H1 (cell line): ENCODE measurements around the gene GNG7. TPM values are rescaled to one million over a fixed set of nuclear protein-coding genes. Genes with fewer than 3 reads are reported as not detected.

ENCODE experiments used
- CTCF ChIA-PET: fragments of 300-600 bp; sonication (Branson Sonifier 250); formaldehyde crosslinking; loops from one replicate; lab custom pipeline; 2021; ENCODE audit not compliant: partially characterized antibody; lab: Charles Lee
- POLR2A ChIA-PET: fragments of 300-600 bp; sonication (Branson Sonifier 250); formaldehyde crosslinking; loops from one replicate; lab custom pipeline; 2021; ENCODE audit warnings: inconsistent platforms; ENCODE audit not compliant: partially characterized antibody; lab: Charles Lee
- DNase-seq, 2 experiments: peaks; one replicate each; pipeline versions ENCODE4 v3.0.0 to v3.0.0-alpha.2; 2010 to 2022; ENCODE audit warnings: low spot score in 2 of 2, low read depth in 1 of 2, mixed read lengths in 1 of 2
- FAIRE-seq: peaks from 2 replicates; lab custom pipeline; 2011; peaks lifted over from hg19 to GRCh38; lab: Jason Lieb, UNC
- H2AFZ ChIP-seq: 2 replicates; pipeline ENCODE4 v1.8.1; 2012; ENCODE audit warnings: low read length, inconsistent platforms
- H2AK5ac ChIP-seq: 2 replicates; pipeline ENCODE4 v1.6.1; 2013; ENCODE audit warnings: low read depth, low read length
- H2BK120ac ChIP-seq: replicated peaks from 2 replicates; pipeline ENCODE3; 2013; ENCODE audit warnings: low read depth, low read length, inconsistent platforms
- H2BK12ac ChIP-seq: 2 replicates; pipeline ENCODE4 v1.6.1; 2013; ENCODE audit warnings: low read depth, low read length
- H2BK15ac ChIP-seq: 2 replicates; pipeline ENCODE4 v1.6.1; 2013; ENCODE audit warnings: low read length
- H2BK20ac ChIP-seq: 2 replicates; pipeline ENCODE4 v1.6.1; 2013; ENCODE audit warnings: low read length
- H2BK5ac ChIP-seq: 2 replicates; pipeline ENCODE4 v1.6.1; 2013; ENCODE audit warnings: low read depth, low read length
- H3K14ac ChIP-seq: 2 replicates; pipeline ENCODE4 v1.6.1; 2013; ENCODE audit warnings: inconsistent platforms; ENCODE audit not compliant: insufficient read length
- H3K18ac ChIP-seq: 2 replicates; pipeline ENCODE4 v1.6.1; 2013; ENCODE audit warnings: low read length; ENCODE audit errors: extremely low read depth
- H3K23ac ChIP-seq: 2 replicates; pipeline ENCODE4 v1.6.1; 2013; ENCODE audit warnings: inconsistent platforms; ENCODE audit not compliant: insufficient read length
- H3K23me2 ChIP-seq: 2 replicates; pipeline ENCODE4 v1.6.1; 2013; ENCODE audit warnings: low read depth, low read length
- H3K27ac ChIP-seq: 2 replicates; pipeline ENCODE4 v1.6.1; 2011; ENCODE audit warnings: low read depth, low read length, inconsistent platforms
- H3K27me3 ChIP-seq, 4 experiments: replicated peaks in 1 of 4; 1 replicate in 1 of 4; 2 replicates in 3 of 4; pipeline versions ENCODE4 v1.6.1 to v1.8.1; 2011 to 2013; ENCODE audit warnings: low read length in 3 of 4, mild to moderate bottlenecking in 3 of 4, inconsistent platforms in 2 of 4, mixed read lengths in 2 of 4, moderate library complexity in 1 of 4; ENCODE audit not compliant: control insufficient read depth in 3 of 4, insufficient read depth in 3 of 4; ENCODE audit errors: extremely low read depth in 1 of 4
- H3K36me3 ChIP-seq, 4 experiments: 2 replicates each; pipeline versions ENCODE4 v1.6.1 to v1.8.1; 2011 to 2013; ENCODE audit warnings: mild to moderate bottlenecking in 4 of 4, low read length in 3 of 4, moderate library complexity in 2 of 4, control low read depth in 1 of 4, inconsistent platforms in 1 of 4; ENCODE audit not compliant: insufficient read depth in 4 of 4, control insufficient read depth in 2 of 4
- H3K4ac ChIP-seq: replicated peaks from 2 replicates; pipeline ENCODE3; 2013; ENCODE audit warnings: low read length, low read depth, mixed read lengths, inconsistent platforms; ENCODE audit not compliant: insufficient read length
- H3K4me1 ChIP-seq, 4 experiments: replicated peaks in 1 of 4; 1 replicate in 1 of 4; 2 replicates in 3 of 4; pipeline versions ENCODE4 v1.6.1 to v1.8.1; 2011 to 2013; ENCODE audit warnings: low read length in 3 of 4, inconsistent platforms in 2 of 4, mixed read lengths in 1 of 4; ENCODE audit not compliant: insufficient read depth in 4 of 4, control insufficient read depth in 3 of 4
- H3K4me2 ChIP-seq, 2 experiments: 2 replicates each; pipeline versions ENCODE4 v1.6.1 to v1.8.1; 2011 to 2013; ENCODE audit warnings: low read depth in 2 of 2, low read length in 2 of 2, control low read depth in 1 of 2, inconsistent platforms in 1 of 2, mild to moderate bottlenecking in 1 of 2; ENCODE audit not compliant: insufficient read depth in 1 of 2
- H3K4me3 ChIP-seq, 4 experiments: fragments of 200-600, 300-600 bp in 1 of 4; sonication (generic), shearing (Covaris generic), sonication (Bioruptor Twin) in 1 of 4; 2 replicates each; pipeline versions ENCODE4 v1.5.1 to v1.8.1; 2011 to 2016; ENCODE audit warnings: low read length in 4 of 4, low read depth in 3 of 4, control low read depth in 2 of 4, inconsistent platforms in 2 of 4, mild to moderate bottlenecking in 2 of 4, mixed read lengths in 1 of 4, moderate library complexity in 1 of 4; ENCODE audit not compliant: insufficient read depth in 2 of 4; ENCODE audit errors: extremely low read depth in 1 of 4
- H3K56ac ChIP-seq: replicated peaks from 2 replicates; pipeline ENCODE3; 2013; ENCODE audit warnings: low read depth, mild to moderate bottlenecking, mixed read lengths, low read length, inconsistent platforms; ENCODE audit not compliant: insufficient read length
- H3K79me1 ChIP-seq: 2 replicates; pipeline ENCODE4 v1.6.1; 2013; ENCODE audit warnings: low read depth, low read length, control low read depth
- H3K79me2 ChIP-seq, 2 experiments: 2 replicates each; pipeline versions ENCODE4 v1.6.1 to v1.8.1; 2012 to 2013; ENCODE audit warnings: low read length in 2 of 2, mild to moderate bottlenecking in 2 of 2, inconsistent platforms in 1 of 2; ENCODE audit not compliant: insufficient read depth in 2 of 2, control insufficient read depth in 1 of 2
- H3K9ac ChIP-seq, 4 experiments: replicated peaks in 1 of 4; 1 replicate in 1 of 4; 2 replicates in 3 of 4; pipeline versions ENCODE4 v1.6.1 to v1.8.1; 2011 to 2013; ENCODE audit warnings: low read depth in 3 of 4, low read length in 3 of 4, control low read depth in 2 of 4, mild to moderate bottlenecking in 2 of 4, moderate library complexity in 2 of 4, inconsistent platforms in 1 of 4; ENCODE audit errors: extremely low read depth in 1 of 4
- H3K9me3 ChIP-seq, 2 experiments: 2 replicates each; pipeline versions ENCODE4 v1.6.1 to v1.8.1; 2012 to 2013; ENCODE audit warnings: mild to moderate bottlenecking in 2 of 2, moderate library complexity in 2 of 2, control low read depth in 1 of 2, inconsistent platforms in 1 of 2, low read depth in 1 of 2, low read length in 1 of 2, mixed read lengths in 1 of 2; ENCODE audit not compliant: insufficient read depth in 2 of 2
- H4K20me1 ChIP-seq, 2 experiments: replicated peaks in 1 of 2; 2 replicates each; pipeline versions ENCODE3 to v1.8.1; 2011 to 2013; ENCODE audit warnings: inconsistent platforms in 2 of 2, low read length in 2 of 2, mild to moderate bottlenecking in 1 of 2; ENCODE audit not compliant: insufficient read depth in 2 of 2, control insufficient read depth in 1 of 2
- H4K5ac ChIP-seq: 2 replicates; pipeline ENCODE4 v1.6.1; 2013; ENCODE audit warnings: low read length, low read depth, mixed read lengths, inconsistent platforms; ENCODE audit not compliant: insufficient read length
- H4K8ac ChIP-seq: 2 replicates; pipeline ENCODE4 v1.8.0; 2013; ENCODE audit warnings: mild to moderate bottlenecking, moderate library complexity, low read length, inconsistent platforms; ENCODE audit not compliant: insufficient read depth; ENCODE audit errors: extremely low read depth
- H4K91ac ChIP-seq: replicated peaks from 2 replicates; pipeline ENCODE3; 2013; ENCODE audit warnings: low read length, mixed read lengths, inconsistent platforms; ENCODE audit not compliant: insufficient read length
- E2F6 ChIP-seq: IDR thresholded peaks from 2 replicates; pipeline ENCODE4 v1.6.1; 2012; ENCODE audit warnings: inconsistent platforms
- GTF2F1 ChIP-seq: IDR thresholded peaks from 2 replicates; pipeline ENCODE4 v1.6.1; 2012; ENCODE audit warnings: low read depth, low read length, improper control_type of control experiment, borderline replicate concordance
- MAX ChIP-seq: IDR thresholded peaks from 2 replicates; pipeline ENCODE4 v1.6.1; 2012; ENCODE audit warnings: inconsistent platforms
- POLR2A ChIP-seq, 2 experiments: IDR thresholded peaks; 1 replicate in 1 of 2; 2 replicates in 1 of 2; pipeline ENCODE4 v1.6.1; 2011; ENCODE audit warnings: low read depth in 2 of 2, low read length in 2 of 2, mild to moderate bottlenecking in 2 of 2; ENCODE audit errors: control extremely low read depth in 1 of 2
- RNF2 ChIP-seq: fragments of 200-900, 300-1000 bp; sonication (generic); IDR thresholded peaks from 2 replicates; pipeline ENCODE4 v1.7.1; 2016; ENCODE audit warnings: borderline replicate concordance, low read depth, mild to moderate bottlenecking, antibody characterized with exemption, low read length; ENCODE audit not compliant: poor library complexity, severe bottlenecking; ENCODE audit errors: missing control alignments
- RXRA ChIP-seq: IDR thresholded peaks from 2 replicates; pipeline ENCODE4 v1.6.1; 2011; ENCODE audit warnings: low read depth, mild to moderate bottlenecking, low read length, moderate library complexity; ENCODE audit not compliant: insufficient read depth
- SIX5 ChIP-seq: IDR thresholded peaks from 2 replicates; pipeline ENCODE4 v1.6.1; 2011; ENCODE audit warnings: mild to moderate bottlenecking, low read depth, low read length
- WGBS, 2 experiments: shearing (Covaris generic) in 1 of 2; methylation state at CpG; one replicate each; pipeline versions ENCODE4 v1.1.6 to v1.1.7; 2013 to 2015; ENCODE audit warnings: low lambda C conversion rate in 2 of 2, mixed read lengths in 2 of 2, inconsistent platforms in 1 of 2, low coverage in 1 of 2, missing lambda C conversion rate in 1 of 2; ENCODE audit not compliant: insufficient replicate concordance in 2 of 2, insufficient coverage in 1 of 2, insufficient read length in 1 of 2; ENCODE audit errors: extremely low coverage in 1 of 2, missing lambda C conversion rate in 1 of 2; 5-methylcytosine and 5-hydroxymethylcytosine counted together
- polyA plus RNA-seq, 7 experiments: library from polyadenylated mRNA; depleted of rRNA in 3 of 7; stranded (reverse) in 5 of 7; unstranded in 2 of 7; fragments of >200 nt in 5 of 7; fragments of 200-250 nt in 2 of 7; gene quantifications; 1 replicate in 5 of 7; 2 replicates in 1 of 7; 4 replicates in 1 of 7; pipeline versions ENCODE4 v1.2.1 to v1.2.3, GENCODE V29; 2011 to 2013; ENCODE audit warnings: missing spikeins in 2 of 7, mixed read lengths in 2 of 7
- total RNA-seq: library from RNA; stranded (reverse); fragmentation: NEBNext Ultra II Directional; extraction: Animal tissue kit (Norgen Biotek cat#: 25700); gene quantifications from 2 replicates; pipeline ENCODE4 v1.2.1, GENCODE V29; 2021

The GNG7 gene
- total and polyA plus RNA-seq, 2 of the 8 experiments (the other 6 are each of a cell fraction or from before 2014, with no cell fraction given) = 2.8 to 7.8 TPM

- H3K27me3 ChIP-seq = no peaks in the 10 kb centered on the region
- 88% methylated on average over 37 of the region's 37 CpGs; no CpG with 5 or more reads in 1 of the 2 experiments for WGBS, 2 experiments
- H4K5ac ChIP-seq = no peak overlapping the region
- H4K8ac ChIP-seq = no peak overlapping the region
- no peak overlapping the region for H3K9ac ChIP-seq
- no peak overlapping the region for H3K23ac ChIP-seq
- no peaks in the 10 kb centered on the region for H3K79me2 ChIP-seq
- peak overlapping the region; percentile 90; the same call in 1 of the 2 replicates for H2BK12ac ChIP-seq
- H4K91ac ChIP-seq = no peak overlapping the region
- POLR2A ChIA-PET = interaction anchor here (1.0 to 6.9 kb wide), 4 partner anchors 23 to 99 kb away, joined by 3 to 102 read pairs (median 4); partner anchors contain the start of gene GADD45B
- no peaks in the 10 kb centered on the region for H3K79me1 ChIP-seq
- H3K56ac ChIP-seq = no peak overlapping the region
- H3K36me3 ChIP-seq = no peaks in the 10 kb centered on the region
- H2BK20ac ChIP-seq = 0 out of 2 replicates have a peak overlapping the region, but pooled peaks have one; percentile 16
- no peak overlapping the region for H2BK120ac ChIP-seq
- H3K4ac ChIP-seq = no peak overlapping the region
- H3K4me3 ChIP-seq = no peak overlapping the region
- peaks cover 2 to 5% of the 10 kb centered on the region in 2 experiments for H4K20me1 ChIP-seq
- no peak overlapping the region for H3K4me2 ChIP-seq
- H3K4me1 ChIP-seq = peaks cover 0 to 14% (median 7%) of the 10 kb centered on the region in 4 experiments; a peak in 5 of 7 replicates
- CTCF ChIA-PET = interaction anchor here (1.5 kb wide), 2 partner anchors 35 to 73 kb away, joined by 4 to 5 read pairs; no protein-coding TSS in a partner anchor
- H3K14ac ChIP-seq = no peak overlapping the region
- H2AK5ac ChIP-seq = peak overlapping the region; percentile 99; the same call in 1 of the 2 replicates
- peaks cover 3% of the 10 kb centered on the region; the same call in 1 of the 2 replicates for H3K23me2 ChIP-seq
- H2BK5ac ChIP-seq = peak overlapping the region; percentile 86
- peak overlapping the region; percentile 97 for H2BK15ac ChIP-seq
- FAIRE-seq = no peak
- no peak for DNase-seq
- H3K27ac ChIP-seq = no peak overlapping the region
- H3K9me3 ChIP-seq = peaks cover 0 to 8% of the 10 kb centered on the region in 2 experiments; a peak in 1 of 4 replicates
- no peak overlapping the region for H3K18ac ChIP-seq
- H2AFZ ChIP-seq = no peak overlapping the region
- TF ChIP-seq MAX (no peak), SIX5 (no peak), E2F6 (no peak), POLR2A (IDR thresholded peaks at IDR 0.05; ENCODE audit: control extremely low read depth in 1 of 2, low read depth in 2 of 2, low read length in 2 of 2) (no peak), RXRA (no peak), GTF2F1 (no peak), RNF2 (no peak)
These were observed 126.6 kb downstream of the GNG7 start for GRCh38 chr19:2575734-2576481.
